ENCODE data around the gene CDC37. TPM values are rescaled to one million over a fixed set of nuclear protein-coding genes. Genes with fewer than 3 reads are reported as not detected.

The CDC37 gene
- total RNA-seq (100 to 1,000 TPM; 110 to 156 TPM), polyA plus RNA-seq (100 to 1,000 TPM; 223 to 294 TPM)
- long read RNA-seq, donor 1, transcript CDC37-201 (8 exons, 1,608 nt), result major isoform, 59 of 120 reads
- long read RNA-seq, donor 1, transcript CDC37-209 (7 exons, 1,377 nt), result minor isoform, 42 of 120 reads
- long read RNA-seq, donor 1, partial matches to known transcripts, result 19 of 120 reads
- long read RNA-seq, donor 1, other reads (novel, unspliced or antisense), result 0 of 120 reads
- long read RNA-seq, donor 2, transcript CDC37-201 (8 exons, 1,608 nt), result major isoform, 19 of 42 reads
- long read RNA-seq, donor 2, transcript CDC37-209 (7 exons, 1,377 nt), result minor isoform, 8 of 42 reads
- long read RNA-seq, donor 2, partial matches to known transcripts, result 15 of 42 reads
- long read RNA-seq, donor 2, other reads (novel, unspliced or antisense), result 0 of 42 reads
- long read RNA-seq, donor 3, transcript CDC37-201 (8 exons, 1,608 nt), result major isoform, 18 of 74 reads
- long read RNA-seq, donor 3, transcript CDC37-209 (7 exons, 1,377 nt), result minor isoform, 12 of 74 reads
- long read RNA-seq, donor 3, partial matches to known transcripts, result 44 of 74 reads
- long read RNA-seq, donor 3, other reads (novel, unspliced or antisense), result 0 of 74 reads
- long read RNA-seq, donor 4, transcript CDC37-209 (7 exons, 1,377 nt), result major isoform, 8 of 31 reads
- long read RNA-seq, donor 4, transcript CDC37-201 (8 exons, 1,608 nt), result major isoform, 8 of 31 reads
- long read RNA-seq, donor 4, partial matches to known transcripts, result 15 of 31 reads
- long read RNA-seq, donor 4, other reads (novel, unspliced or antisense), result 0 of 31 reads
- long read RNA-seq, donor 5, transcript CDC37-209 (7 exons, 1,377 nt), result minor isoform, 15 of 88 reads
- long read RNA-seq, donor 5, transcript CDC37-201 (8 exons, 1,608 nt), result major isoform, 30 of 88 reads
- long read RNA-seq, donor 5, partial matches to known transcripts, result 43 of 88 reads
- long read RNA-seq, donor 5, other reads (novel, unspliced or antisense), result 0 of 88 reads

GRCh38 chr19:10403137-10404021, at the start of gene CDC37:
CDC37 (minus strand) TSS chr19:10403542; CDS start chr19:10403479, 63 bp downstream.
- H3K4me1 ChIP-seq (ENCODE audit: control insufficient read depth in 5 of 5, insufficient read depth in 5 of 5, low read length in 5 of 5), result peaks cover 3 to 28% (median 9%) of the 10 kb centered on the region in 5 donors
- ATAC-seq (ENCODE audit: insufficient read depth, low FRiP score) (peak; percentile 91), DNase-seq (peak; percentile 97 to 98 (median 97))
- H3K36me3 ChIP-seq (ENCODE audit: control insufficient read depth in 4 of 4, insufficient read depth in 4 of 4, low read length in 4 of 4), result peaks cover 0 to 2% (median under 1%) of the 10 kb centered on the region in 4 donors
- TF ChIP-seq CTCF (IDR thresholded peaks at IDR 0.05; ENCODE audit: control extremely low read depth, extremely low read depth), result no peak
- 0% methylated on average over 59 to 69 of the region's 69 CpGs for WGBS, 2 donors
- peak within 1 kb of the TSS; percentile 68 to 71 for H3K27ac ChIP-seq (ENCODE audit: low read depth in 1 of 2, low read length in 1 of 2)
- peak within 1 kb of the TSS; percentile 76 to 95 for H3K9ac ChIP-seq (ENCODE audit: insufficient read depth in 1 of 2, low read length in 2 of 2)
- H3K4me3 ChIP-seq, result peak within 1 kb of the TSS; percentile 94
- H3K27me3 ChIP-seq (ENCODE audit: control insufficient read depth in 3 of 3, insufficient read depth in 3 of 3, low read length in 2 of 3), result peaks cover 0 to 21% (median 20%) of the 10 kb centered on the region in 3 donors
- no peaks in the 10 kb centered on the region for H3K9me3 ChIP-seq (ENCODE audit: control insufficient read depth in 4 of 4, insufficient read depth in 3 of 4, low read length in 3 of 4)

DNA sequence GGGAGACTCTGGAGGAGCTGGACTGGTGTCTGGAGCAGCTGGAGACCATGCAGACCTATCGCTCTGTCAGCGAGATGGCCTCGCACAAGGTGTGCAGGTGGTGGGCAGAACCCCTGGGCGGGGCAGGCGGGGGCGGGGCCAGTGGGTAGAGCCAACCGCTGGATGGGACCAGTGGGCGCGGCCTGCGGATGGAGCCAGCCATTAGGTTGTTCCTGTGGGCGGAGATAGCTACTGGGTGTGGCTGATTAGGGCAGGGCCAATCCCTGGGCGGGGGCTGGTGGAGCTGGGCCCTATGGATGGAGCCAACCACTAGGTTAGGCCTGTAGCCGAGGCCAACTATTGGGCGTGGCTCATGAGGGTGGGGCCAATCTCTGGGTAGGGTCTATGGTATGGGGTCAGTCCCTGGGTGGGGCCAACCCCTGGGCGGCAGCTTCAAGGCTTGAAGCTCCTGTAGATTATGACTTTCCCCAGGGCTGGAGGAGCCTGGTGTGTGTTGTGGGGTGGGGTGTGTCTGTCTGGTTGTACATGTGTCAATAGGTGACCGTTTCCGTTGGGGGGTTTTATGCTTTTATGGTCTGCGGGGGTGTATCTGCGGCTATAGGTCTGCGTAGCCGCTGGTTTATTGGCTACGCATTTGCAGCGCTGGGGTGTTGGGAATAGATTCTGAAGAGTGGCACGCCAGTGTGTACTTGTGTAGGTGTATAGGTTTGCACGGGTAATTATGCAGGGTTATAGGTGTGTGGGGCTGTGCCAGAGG, 47.7 kb upstream of the CDC37 start:
- Histone ChIP-seq H3K36me3 (ENCODE audit: control insufficient read depth in 4 of 4, insufficient read depth in 4 of 4, low read length in 4 of 4) (peaks cover 0 to 26% (median 3%) of the 10 kb centered on the region in 4 donors), H3K4me3 (no peak overlapping the region), H3K9ac (ENCODE audit: insufficient read depth in 1 of 2, low read length in 2 of 2) (no peak overlapping the region), H3K4me1 (ENCODE audit: control insufficient read depth in 5 of 5, insufficient read depth in 5 of 5, low read length in 5 of 5) (peaks cover 0 to 3% (median 0%) of the 10 kb centered on the region in 5 donors), H3K9me3 (ENCODE audit: control insufficient read depth in 4 of 4, insufficient read depth in 3 of 4, low read length in 3 of 4) (no peaks in the 10 kb centered on the region), H3K27ac (ENCODE audit: low read depth in 1 of 2, low read length in 1 of 2) (no peak overlapping the region), H3K27me3 (ENCODE audit: control insufficient read depth in 3 of 3, insufficient read depth in 3 of 3, low read length in 2 of 3) (peaks cover 0 to 6% (median 4%) of the 10 kb centered on the region in 3 donors)
- ATAC-seq (ENCODE audit: insufficient read depth, low FRiP score), result no peak
- no peak for TF ChIP-seq CTCF (IDR thresholded peaks at IDR 0.05; ENCODE audit: control extremely low read depth, extremely low read depth)
- DNase-seq, result no peak
- WGBS, 2 donors, result 81 to 89% methylated on average over 25 of the region's 25 CpGs
